ENCODE measurements around the gene LRIG1. TPM values are rescaled to one million over a fixed set of nuclear protein-coding genes. Genes with fewer than 3 reads are reported as not detected.

The LRIG1 gene
- polyA plus RNA-seq, 1 donor, result 43.7 TPM

GRCh38 chr3:66401675-66402491 lies 98.9 kb downstream of the LRIG1 start:
- no peak overlapping the region for H3K4me3 ChIP-seq (ENCODE audit: low read length)
- no peaks in the 10 kb centered on the region for H3K9me3 ChIP-seq (ENCODE audit: control insufficient read depth, low read depth, low read length)
- no peak for DNase-seq
- H3K4me1 ChIP-seq (ENCODE audit: control insufficient read depth, insufficient read depth, low read length), result peaks cover 5% of the 10 kb centered on the region
- no peaks in the 10 kb centered on the region for H3K27me3 ChIP-seq (ENCODE audit: control insufficient read depth, insufficient read depth, low read length)
- H3K36me3 ChIP-seq (ENCODE audit: control insufficient read depth, insufficient read depth, low read length), result peaks cover 93% of the 10 kb centered on the region
- H3K27ac ChIP-seq (ENCODE audit: low read length), result no peak overlapping the region
- WGBS (ENCODE audit: insufficient coverage, low lambda C conversion rate), result no CpG with 5 or more reads among the region's 20 CpGs

- no peak overlapping the region for H3K4me3 ChIP-seq (ENCODE audit: low read length)
- H3K9me3 ChIP-seq (ENCODE audit: control insufficient read depth, low read depth, low read length), result no peaks in the 10 kb centered on the region
- no peak for DNase-seq
- 87% methylated on average over 3 of the region's 10 CpGs for WGBS (ENCODE audit: insufficient coverage, low lambda C conversion rate)
- no peak overlapping the region for H3K27ac ChIP-seq (ENCODE audit: low read length)
- peaks cover 5% of the 10 kb centered on the region for H3K4me1 ChIP-seq (ENCODE audit: control insufficient read depth, insufficient read depth, low read length)
- peaks cover 93% of the 10 kb centered on the region for H3K36me3 ChIP-seq (ENCODE audit: control insufficient read depth, insufficient read depth, low read length)
- H3K27me3 ChIP-seq (ENCODE audit: control insufficient read depth, insufficient read depth, low read length), result no peaks in the 10 kb centered on the region
These were observed 99.7 kb downstream of the LRIG1 start for GRCh38 chr3:66401157-66401550.

GRCh38 chr3:66400411-66401156 lies 100.2 kb downstream of the LRIG1 start:
- Histone ChIP-seq H3K36me3 (ENCODE audit: control insufficient read depth, insufficient read depth, low read length) (peaks cover 93% of the 10 kb centered on the region), H3K27me3 (ENCODE audit: control insufficient read depth, insufficient read depth, low read length) (no peaks in the 10 kb centered on the region), H3K4me1 (ENCODE audit: control insufficient read depth, insufficient read depth, low read length) (peaks cover 5% of the 10 kb centered on the region), H3K4me3 (ENCODE audit: low read length) (no peak overlapping the region), H3K9me3 (ENCODE audit: control insufficient read depth, low read depth, low read length) (no peaks in the 10 kb centered on the region), H3K27ac (ENCODE audit: low read length) (no peak overlapping the region)
- WGBS (ENCODE audit: insufficient coverage, low lambda C conversion rate), result 100% methylated on average over 2 of the region's 15 CpGs
- DNase-seq, result no peak

GRCh38 chr3:66399529-66400232 lies 101.1 kb downstream of the LRIG1 start:
- WGBS (ENCODE audit: insufficient coverage, low lambda C conversion rate), result no CpG with 5 or more reads among the region's 10 CpGs
- no peak overlapping the region for H3K27ac ChIP-seq (ENCODE audit: low read length)
- no peaks in the 10 kb centered on the region for H3K27me3 ChIP-seq (ENCODE audit: control insufficient read depth, insufficient read depth, low read length)
- peaks cover 93% of the 10 kb centered on the region for H3K36me3 ChIP-seq (ENCODE audit: control insufficient read depth, insufficient read depth, low read length)
- H3K9me3 ChIP-seq (ENCODE audit: control insufficient read depth, low read depth, low read length), result no peaks in the 10 kb centered on the region
- H3K4me3 ChIP-seq (ENCODE audit: low read length), result no peak overlapping the region
- no peak for DNase-seq
- peaks cover 5% of the 10 kb centered on the region for H3K4me1 ChIP-seq (ENCODE audit: control insufficient read depth, insufficient read depth, low read length)

GRCh38 chr3:66398228-66399025 lies 102.4 kb downstream of the LRIG1 start:
- DNase-seq, result peak in 1 of 2 donors; percentile 22
- H3K4me1 ChIP-seq (ENCODE audit: control insufficient read depth, insufficient read depth, low read length), result no peaks in the 10 kb centered on the region
- WGBS (ENCODE audit: insufficient coverage, low lambda C conversion rate), result no CpG with 5 or more reads among the region's 9 CpGs

GRCh38 chr3:66397745-66398144 lies 103.1 kb downstream of the LRIG1 start:
- H3K27me3 ChIP-seq (ENCODE audit: control insufficient read depth, insufficient read depth, low read length), result no peaks in the 10 kb centered on the region
- H3K27ac ChIP-seq (ENCODE audit: low read length), result no peak overlapping the region
- no peaks in the 10 kb centered on the region for H3K4me1 ChIP-seq (ENCODE audit: control insufficient read depth, insufficient read depth, low read length)
- H3K4me3 ChIP-seq (ENCODE audit: low read length), result no peak overlapping the region
- peak; percentile 29 to 32 for DNase-seq
- WGBS (ENCODE audit: insufficient coverage, low lambda C conversion rate), result no CpG with 5 or more reads among the region's 2 CpGs
- H3K9me3 ChIP-seq (ENCODE audit: control insufficient read depth, low read depth, low read length), result no peaks in the 10 kb centered on the region
- peaks cover 94% of the 10 kb centered on the region for H3K36me3 ChIP-seq (ENCODE audit: control insufficient read depth, insufficient read depth, low read length)

More at GRCh38 chr3:66398228-66399025, 102.4 kb downstream of the LRIG1 start:
- Histone ChIP-seq H3K4me3 (ENCODE audit: low read length) (no peak overlapping the region), H3K9me3 (ENCODE audit: control insufficient read depth, low read depth, low read length) (no peaks in the 10 kb centered on the region), H3K27ac (ENCODE audit: low read length) (no peak overlapping the region), H3K27me3 (ENCODE audit: control insufficient read depth, insufficient read depth, low read length) (no peaks in the 10 kb centered on the region), H3K36me3 (ENCODE audit: control insufficient read depth, insufficient read depth, low read length) (peaks cover 94% of the 10 kb centered on the region)

- Histone ChIP-seq H3K27ac (ENCODE audit: low read length) (no peak overlapping the region), H3K4me1 (ENCODE audit: control insufficient read depth, insufficient read depth, low read length) (no peaks in the 10 kb centered on the region), H3K4me3 (ENCODE audit: low read length) (no peak overlapping the region), H3K36me3 (ENCODE audit: control insufficient read depth, insufficient read depth, low read length) (peaks cover 97% of the 10 kb centered on the region), H3K9me3 (ENCODE audit: control insufficient read depth, low read depth, low read length) (no peaks in the 10 kb centered on the region), H3K27me3 (ENCODE audit: control insufficient read depth, insufficient read depth, low read length) (no peaks in the 10 kb centered on the region)
- no peak for DNase-seq
- WGBS (ENCODE audit: insufficient coverage, low lambda C conversion rate), result no CpG with 5 or more reads among the region's 9 CpGs
These were observed 103.9 kb downstream of the LRIG1 start for GRCh38 chr3:66396888-66397287.

- H3K9me3 ChIP-seq (ENCODE audit: control insufficient read depth, low read depth, low read length), result no peaks in the 10 kb centered on the region
- H3K4me1 ChIP-seq (ENCODE audit: control insufficient read depth, insufficient read depth, low read length), result no peaks in the 10 kb centered on the region
- H3K27me3 ChIP-seq (ENCODE audit: control insufficient read depth, insufficient read depth, low read length), result no peaks in the 10 kb centered on the region
- H3K27ac ChIP-seq (ENCODE audit: low read length), result no peak overlapping the region
- DNase-seq, result no peak
- peaks cover 93% of the 10 kb centered on the region for H3K36me3 ChIP-seq (ENCODE audit: control insufficient read depth, insufficient read depth, low read length)
- WGBS (ENCODE audit: insufficient coverage, low lambda C conversion rate), result no CpG with 5 or more reads among the region's 13 CpGs
- H3K4me3 ChIP-seq (ENCODE audit: low read length), result no peak overlapping the region
These were observed 104.6 kb downstream of the LRIG1 start for GRCh38 chr3:66396161-66396760.

GRCh38 chr3:66395635-66396034 lies 105.2 kb downstream of the LRIG1 start:
- Histone ChIP-seq H3K4me1 (ENCODE audit: control insufficient read depth, insufficient read depth, low read length) (no peaks in the 10 kb centered on the region), H3K27ac (ENCODE audit: low read length) (no peak overlapping the region), H3K4me3 (ENCODE audit: low read length) (no peak overlapping the region), H3K27me3 (ENCODE audit: control insufficient read depth, insufficient read depth, low read length) (no peaks in the 10 kb centered on the region), H3K9me3 (ENCODE audit: control insufficient read depth, low read depth, low read length) (no peaks in the 10 kb centered on the region), H3K36me3 (ENCODE audit: control insufficient read depth, insufficient read depth, low read length) (peaks cover 90% of the 10 kb centered on the region)
- no peak for DNase-seq
- WGBS (ENCODE audit: insufficient coverage, low lambda C conversion rate), result no CpG with 5 or more reads among the region's 10 CpGs
